Lower leg skin (tissue), 4 donors: ENCODE measurements around the gene PLEKHA6. TPM values are rescaled to one million over a fixed set of nuclear protein-coding genes. Genes with fewer than 3 reads are reported as not detected.

Experiments
- DNase-seq, 2 donors: peaks; one replicate each; pipeline ENCODE4 v3.0.0-alpha.2; 2019; ENCODE audit warnings: low spot score in 2 of 2
- H3K4me3 ChIP-seq: fragments of 200-600 bp; sonication (generic); 2 replicates; pipeline ENCODE4 v1.5.1; 2017; ENCODE audit warnings: mild to moderate bottlenecking, low read depth; ENCODE audit not compliant: poor library complexity, severe bottlenecking
- CTCF ChIP-seq, 3 donors: fragments of 450-650 bp; IDR thresholded peaks; one replicate each; pipeline ENCODE4 v1.5.1; 2016; ENCODE audit warnings: antibody characterized with exemption in 3 of 3, mild to moderate bottlenecking in 3 of 3, moderate library complexity in 2 of 3
- POLR2A ChIP-seq, 2 donors: fragments of 450-650 bp; IDR thresholded peaks; one replicate each; pipeline ENCODE4 v1.6.1; 2016 to 2017; ENCODE audit warnings: antibody characterized with exemption in 2 of 2, mild to moderate bottlenecking in 1 of 2, moderate library complexity in 1 of 2
- WGBS, 2 donors: methylation state at CpG; one replicate each; pipeline ENCODE4 v1.1.5; 2018; 5-methylcytosine and 5-hydroxymethylcytosine counted together
- intact Hi-C: fragments of 100-400 bp; cut with DNase I; formaldehyde crosslinking; loops from one replicate; pipeline ENCODE4 v1.15.0; 2023; ENCODE audit warnings: low total_unique reads
- total RNA-seq, 4 donors: library from RNA; depleted of rRNA; stranded (reverse); fragments of >200 nt; gene quantifications; one replicate each; pipeline ENCODE4 v1.1.0, GENCODE V29; 2016

PLEKHA6 gene
- total RNA-seq, 4 donors from 2014 or later: 1.7 to 16.4 (median 11.1) TPM

DNA sequence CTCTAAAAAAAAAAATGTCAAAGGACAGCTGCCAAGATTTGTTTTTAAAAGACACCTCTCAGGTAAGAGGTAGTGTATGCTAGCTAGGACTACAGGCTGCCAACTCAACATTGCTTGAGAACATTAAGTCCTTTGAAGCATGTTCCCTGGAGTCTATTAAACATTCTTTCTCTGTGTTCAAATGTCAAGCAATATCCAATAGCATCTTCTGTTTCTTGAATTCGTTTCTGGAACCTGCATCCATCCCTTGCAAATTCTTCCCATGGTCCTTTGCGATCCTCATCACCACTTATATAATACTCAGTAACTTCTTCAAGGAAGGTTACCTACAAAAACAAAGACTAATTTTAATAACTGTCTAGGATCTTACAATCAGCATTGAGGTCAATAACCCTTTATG, 46.3 kb upstream of the PLEKHA6 start:
- intact Hi-C loops: no loop called here
- 17 to 24% methylated on average over 2 of the region's 2 CpGs for WGBS, 2 donors
- DNase-seq: peak in 1 of 2 donors; percentile 7

DNA sequence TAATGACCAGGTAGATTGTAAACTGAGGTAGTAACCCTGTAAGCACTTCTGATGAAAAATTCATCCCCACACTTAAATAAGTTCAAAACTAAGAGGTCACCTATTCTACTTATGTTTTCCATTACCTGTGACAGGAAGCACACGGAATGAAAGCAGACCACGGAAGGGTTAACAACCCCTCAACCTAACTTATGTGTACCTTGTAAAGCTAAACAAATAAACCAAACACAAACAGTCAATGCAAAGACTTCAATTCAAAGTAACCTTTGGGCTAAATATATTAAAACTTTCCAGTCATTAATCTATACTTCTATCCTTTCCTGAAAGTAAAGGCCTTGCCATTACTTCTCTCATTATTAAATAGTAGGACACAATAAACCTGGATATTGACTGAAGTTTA, 44.9 kb upstream of the PLEKHA6 start:
- intact Hi-C loops: no loop called here
- DNase-seq: no peak
- WGBS, 2 donors: 76 to 82% methylated on average over 2 of the region's 2 CpGs
- TF ChIP-seq CTCF (IDR thresholded peaks at IDR 0.05) (no peak), POLR2A (IDR thresholded peaks at IDR 0.05) (no peak)
- H3K4me3 ChIP-seq: no peak overlapping the region

More for the DNA sequence above, 46.3 kb upstream of the PLEKHA6 start:
- no peak overlapping the region for H3K4me3 ChIP-seq
- TF ChIP-seq POLR2A (IDR thresholded peaks at IDR 0.05): no peak
- no peak for TF ChIP-seq CTCF (IDR thresholded peaks at IDR 0.05)

DNA sequence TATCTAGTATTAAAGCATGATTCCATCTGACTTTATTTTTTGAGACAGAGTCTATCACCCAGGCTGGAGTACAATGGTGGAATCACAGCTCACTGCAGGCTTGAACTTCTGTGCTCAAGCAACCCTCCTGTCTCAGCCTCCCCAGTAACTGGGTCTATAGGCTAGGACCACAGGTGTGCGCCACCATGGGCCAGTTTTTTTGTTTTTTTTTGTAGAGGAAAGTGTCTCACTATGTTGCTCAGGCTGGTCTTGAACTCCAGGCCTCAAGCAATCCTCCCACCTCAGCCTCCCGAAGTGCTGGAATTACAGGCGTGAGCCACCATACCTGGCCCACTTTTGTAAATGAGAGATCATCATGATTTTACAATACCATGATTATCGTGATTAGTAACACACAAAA, 42.7 kb upstream of the PLEKHA6 start:
- no peak for DNase-seq
- TF ChIP-seq POLR2A (IDR thresholded peaks at IDR 0.05) (no peak), CTCF (IDR thresholded peaks at IDR 0.05) (no peak)
- no peak overlapping the region for H3K4me3 ChIP-seq
- intact Hi-C loops: no loop called here
- 93 to 97% methylated on average over 4 of the region's 4 CpGs for WGBS, 2 donors

DNA sequence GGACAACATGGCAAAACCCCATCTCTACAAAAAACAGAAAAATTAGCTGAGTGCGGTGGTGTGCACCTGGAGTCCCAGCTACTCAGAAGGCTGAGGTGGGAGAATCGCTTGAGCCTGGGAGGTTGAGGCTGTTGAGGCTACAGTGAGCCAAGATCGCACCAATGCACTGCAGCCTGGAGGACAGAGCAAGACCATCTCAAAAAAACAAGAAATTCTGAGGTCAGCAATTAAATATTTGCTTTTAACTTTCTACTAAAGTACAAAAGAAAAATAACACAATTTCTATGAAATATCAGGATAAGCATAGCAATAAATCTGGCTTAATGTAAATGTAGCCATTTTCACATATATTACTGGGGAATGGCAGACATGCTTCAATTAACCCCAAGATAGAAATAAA, 42.0 kb upstream of the PLEKHA6 start:
- 92 to 95% methylated on average over 3 of the region's 3 CpGs for WGBS, 2 donors
- intact Hi-C loops: no loop called here
- peak in 1 of 2 donors; percentile 1 for DNase-seq

GRCh38 chr1:204400882-204401510, 41.3 kb upstream of the PLEKHA6 start:
- 80 to 86% methylated on average over 6 of the region's 6 CpGs for WGBS, 2 donors
- DNase-seq: no peak
- intact Hi-C loops: no loop called here
- TF ChIP-seq POLR2A (IDR thresholded peaks at IDR 0.05) (no peak), CTCF (IDR thresholded peaks at IDR 0.05) (no peak)
- no peak overlapping the region for H3K4me3 ChIP-seq

More for the DNA sequence above, 42.0 kb upstream of the PLEKHA6 start:
- no peak for TF ChIP-seq CTCF (IDR thresholded peaks at IDR 0.05)
- no peak for TF ChIP-seq POLR2A (IDR thresholded peaks at IDR 0.05)
- no peak overlapping the region for H3K4me3 ChIP-seq
